Measurements from ENCODE around the gene KLHL25. TPM values are rescaled to one million over a fixed set of nuclear protein-coding genes. Genes with fewer than 3 reads are reported as not detected.
A peak's percentile ranks its signal among the peaks of the same experiment; 100 is the strongest.

KLHL25 gene
- total and polyA plus RNA-seq, 2 of the 13 experiments (the other 11 are each of a cell fraction or from before 2014, with no cell fraction given) = 3.7 to 8.2 TPM

DNA sequence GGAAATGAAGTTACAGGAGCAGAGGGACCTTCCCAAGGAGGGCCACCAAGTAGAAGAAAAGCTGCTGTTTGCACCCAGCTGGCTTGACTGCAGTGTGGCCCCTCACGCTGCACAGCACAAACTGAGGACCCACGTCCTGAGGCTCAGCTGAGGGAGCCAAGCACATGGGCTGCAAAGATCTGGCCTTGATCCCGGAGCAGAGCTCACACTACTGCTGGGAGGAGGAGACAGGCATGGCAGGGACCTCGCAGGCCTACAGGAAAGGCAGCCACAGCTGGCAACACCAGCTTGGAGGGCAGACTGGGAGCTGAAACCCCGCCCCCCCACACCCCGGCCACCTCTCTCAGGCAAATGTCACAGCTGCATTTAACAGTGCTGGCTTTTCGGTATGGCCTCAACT lies 39.7 kb downstream of the KLHL25 start:
- Histone ChIP-seq H3K27me3 (ENCODE audit: control insufficient read depth in 1 of 2, insufficient read depth in 2 of 2, low read length in 2 of 2) (no peaks in the 10 kb centered on the region), H3K36me3 (replicated peaks in 1 of 2; ENCODE audit: control insufficient read depth in 1 of 2, insufficient read depth in 2 of 2, low read length in 2 of 2) (peaks cover 2 to 10% of the 10 kb centered on the region in 2 experiments; a peak in 1 of 5 replicates), H3K4me2 (ENCODE audit: low read depth, low read length) (no peak overlapping the region), H2AFZ (ENCODE audit: low read length) (no peak overlapping the region), H3K4me1 (ENCODE audit: insufficient read depth, low read length) (no peaks in the 10 kb centered on the region), H3K4me3 (replicated peaks in 1 of 3; ENCODE audit: insufficient read depth in 1 of 3, low read depth in 2 of 3, low read length in 3 of 3) (no peak overlapping the region), H3K9me3 (ENCODE audit: low read length) (no peaks in the 10 kb centered on the region), H3K27ac (ENCODE audit: extremely low read length, insufficient read depth, low read length) (no peak overlapping the region), H3K79me2 (ENCODE audit: insufficient read depth, low read length) (no peaks in the 10 kb centered on the region), H3K9ac (ENCODE audit: insufficient read depth, low read depth, low read length) (no peak overlapping the region), H4K20me1 (ENCODE audit: insufficient read depth, low read length) (no peaks in the 10 kb centered on the region)
- ChIA-PET CTCF (ENCODE audit: low intra/inter-chr PET ratio, low total read pairs) (no interaction called here), POLR2A (no interaction called here)
- DNase-seq (ENCODE audit: low spot score) (no peak), FAIRE-seq (no peak), ATAC-seq (peak; percentile 47)
- BruUV-seq (replicated peaks) = no TSS peak
- WGBS (ENCODE audit: low lambda C conversion rate) = 84% methylated on average over 5 of the region's 7 CpGs
- intact Hi-C loops (cut with micrococcal nuclease; ENCODE audit: unreplicated experiment) = no loop called here
- in situ Hi-C loops (cut with HindIII; ENCODE audit: extremely low pct_ligation_motif_present, low pct_unique_long_range_greater_than_20kb) = no loop called here
- no peak for TF ChIP-seq ZSCAN12 (CRISPR knock-in tag; IDR thresholded peaks at IDR 0.05)
- no peak for TF ChIP-seq NFKB2 (CRISPR knock-in tag; IDR thresholded peaks at IDR 0.05; ENCODE audit: borderline replicate concordance)
- TF ChIP-seq, protein P1, sequence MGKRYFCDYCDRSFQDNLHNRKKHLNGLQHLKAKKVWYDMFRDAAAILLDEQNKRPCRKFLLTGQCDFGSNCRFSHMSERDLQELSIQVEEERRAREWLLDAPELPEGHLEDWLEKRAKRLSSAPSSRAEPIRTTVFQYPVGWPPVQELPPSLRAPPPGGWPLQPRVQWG (CRISPR knock-in tag; IDR thresholded peaks at IDR 0.05; ENCODE audit: borderline replicate concordance, low read depth) = no peak
- peak; percentile 32; the same call in 1 of the 2 replicates for TF ChIP-seq ZNF788 (CRISPR knock-in tag; IDR thresholded peaks at IDR 0.05; ENCODE audit: borderline replicate concordance)
- no peak for TF ChIP-seq BHLHE40 (IDR thresholded peaks at IDR 0.05; ENCODE audit: low read length)
- TF ChIP-seq ZNF34 (CRISPR knock-in tag; IDR thresholded peaks at IDR 0.05; ENCODE audit: borderline replicate concordance) = no peak
- TF ChIP-seq TARDBP (CRISPR knock-in tag; IDR thresholded peaks at IDR 0.05) = no peak
- TF ChIP-seq, protein P2, sequence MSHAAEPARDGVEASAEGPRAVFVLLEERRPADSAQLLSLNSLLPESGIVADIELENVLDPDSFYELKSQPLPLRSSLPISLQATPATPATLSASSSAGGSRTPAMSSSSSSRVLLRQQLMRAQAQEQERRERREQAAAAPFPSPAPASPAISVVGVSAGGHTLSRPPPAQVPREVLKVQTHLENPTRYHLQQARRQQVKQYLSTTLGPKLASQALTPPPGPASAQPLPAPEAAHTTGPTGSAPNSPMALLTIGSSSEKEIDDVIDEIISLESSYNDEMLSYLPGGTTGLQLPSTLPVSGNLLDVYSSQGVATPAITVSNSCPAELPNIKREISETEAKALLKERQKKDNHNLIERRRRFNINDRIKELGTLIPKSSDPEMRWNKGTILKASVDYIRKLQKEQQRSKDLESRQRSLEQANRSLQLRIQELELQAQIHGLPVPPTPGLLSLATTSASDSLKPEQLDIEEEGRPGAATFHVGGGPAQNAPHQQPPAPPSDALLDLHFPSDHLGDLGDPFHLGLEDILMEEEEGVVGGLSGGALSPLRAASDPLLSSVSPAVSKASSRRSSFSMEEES (CRISPR knock-in tag; IDR thresholded peaks at IDR 0.05) = no peak
- TF ChIP-seq ZSCAN22 (CRISPR knock-in tag; IDR thresholded peaks at IDR 0.05) = no peak
- TF ChIP-seq, protein P3, sequence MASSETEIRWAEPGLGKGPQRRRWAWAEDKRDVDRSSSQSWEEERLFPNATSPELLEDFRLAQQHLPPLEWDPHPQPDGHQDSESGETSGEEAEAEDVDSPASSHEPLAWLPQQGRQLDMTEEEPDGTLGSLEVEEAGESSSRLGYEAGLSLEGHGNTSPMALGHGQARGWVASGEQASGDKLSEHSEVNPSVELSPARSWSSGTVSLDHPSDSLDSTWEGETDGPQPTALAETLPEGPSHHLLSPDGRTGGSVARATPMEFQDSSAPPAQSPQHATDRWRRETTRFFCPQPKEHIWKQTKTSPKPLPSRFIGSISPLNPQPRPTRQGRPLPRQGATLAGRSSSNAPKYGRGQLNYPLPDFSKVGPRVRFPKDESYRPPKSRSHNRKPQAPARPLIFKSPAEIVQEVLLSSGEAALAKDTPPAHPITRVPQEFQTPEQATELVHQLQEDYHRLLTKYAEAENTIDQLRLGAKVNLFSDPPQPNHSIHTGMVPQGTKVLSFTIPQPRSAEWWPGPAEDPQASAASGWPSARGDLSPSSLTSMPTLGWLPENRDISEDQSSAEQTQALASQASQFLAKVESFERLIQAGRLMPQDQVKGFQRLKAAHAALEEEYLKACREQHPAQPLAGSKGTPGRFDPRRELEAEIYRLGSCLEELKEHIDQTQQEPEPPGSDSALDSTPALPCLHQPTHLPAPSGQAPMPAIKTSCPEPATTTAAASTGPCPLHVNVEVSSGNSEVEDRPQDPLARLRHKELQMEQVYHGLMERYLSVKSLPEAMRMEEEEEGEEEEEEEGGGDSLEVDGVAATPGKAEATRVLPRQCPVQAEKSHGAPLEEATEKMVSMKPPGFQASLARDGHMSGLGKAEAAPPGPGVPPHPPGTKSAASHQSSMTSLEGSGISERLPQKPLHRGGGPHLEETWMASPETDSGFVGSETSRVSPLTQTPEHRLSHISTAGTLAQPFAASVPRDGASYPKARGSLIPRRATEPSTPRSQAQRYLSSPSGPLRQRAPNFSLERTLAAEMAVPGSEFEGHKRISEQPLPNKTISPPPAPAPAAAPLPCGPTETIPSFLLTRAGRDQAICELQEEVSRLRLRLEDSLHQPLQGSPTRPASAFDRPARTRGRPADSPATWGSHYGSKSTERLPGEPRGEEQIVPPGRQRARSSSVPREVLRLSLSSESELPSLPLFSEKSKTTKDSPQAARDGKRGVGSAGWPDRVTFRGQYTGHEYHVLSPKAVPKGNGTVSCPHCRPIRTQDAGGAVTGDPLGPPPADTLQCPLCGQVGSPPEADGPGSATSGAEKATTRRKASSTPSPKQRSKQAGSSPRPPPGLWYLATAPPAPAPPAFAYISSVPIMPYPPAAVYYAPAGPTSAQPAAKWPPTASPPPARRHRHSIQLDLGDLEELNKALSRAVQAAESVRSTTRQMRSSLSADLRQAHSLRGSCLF (CRISPR knock-in tag; IDR thresholded peaks at IDR 0.05; ENCODE audit: borderline replicate concordance) = no peak
- TF ChIP-seq IRF2 (CRISPR knock-in tag; IDR thresholded peaks at IDR 0.05) = no peak
- no peak for TF ChIP-seq ZNF746 (CRISPR knock-in tag; IDR thresholded peaks at IDR 0.05)
- TF ChIP-seq TBL1XR1 (IDR thresholded peaks at IDR 0.05; ENCODE audit: borderline replicate concordance, low read length, partially characterized antibody) = no peak
- TF ChIP-seq HDAC1 (CRISPR knock-in tag; IDR thresholded peaks at IDR 0.05) = 0 out of 2 replicates have a peak, but pooled peaks have one; percentile 22
- no peak for TF ChIP-seq IKZF1 (IDR thresholded peaks at IDR 0.05)
- no peak for TF ChIP-seq DR1 (CRISPR knock-in tag; IDR thresholded peaks at IDR 0.05)
- TF ChIP-seq, protein P4, sequence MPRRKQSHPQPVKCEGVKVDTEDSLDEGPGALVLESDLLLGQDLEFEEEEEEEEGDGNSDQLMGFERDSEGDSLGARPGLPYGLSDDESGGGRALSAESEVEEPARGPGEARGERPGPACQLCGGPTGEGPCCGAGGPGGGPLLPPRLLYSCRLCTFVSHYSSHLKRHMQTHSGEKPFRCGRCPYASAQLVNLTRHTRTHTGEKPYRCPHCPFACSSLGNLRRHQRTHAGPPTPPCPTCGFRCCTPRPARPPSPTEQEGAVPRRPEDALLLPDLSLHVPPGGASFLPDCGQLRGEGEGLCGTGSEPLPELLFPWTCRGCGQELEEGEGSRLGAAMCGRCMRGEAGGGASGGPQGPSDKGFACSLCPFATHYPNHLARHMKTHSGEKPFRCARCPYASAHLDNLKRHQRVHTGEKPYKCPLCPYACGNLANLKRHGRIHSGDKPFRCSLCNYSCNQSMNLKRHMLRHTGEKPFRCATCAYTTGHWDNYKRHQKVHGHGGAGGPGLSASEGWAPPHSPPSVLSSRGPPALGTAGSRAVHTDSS (CRISPR knock-in tag; conservative IDR thresholded peaks at IDR 0.05) = no peak
- TF ChIP-seq MYC (CRISPR knock-in tag; IDR thresholded peaks at IDR 0.05; ENCODE audit: borderline replicate concordance) = peak; percentile 28; the same call in 1 of the 2 replicates
- no peak for TF ChIP-seq ZNF780A (CRISPR knock-in tag; IDR thresholded peaks at IDR 0.05)

Data from HepG2 (cell line).